Heart right ventricle (tissue), 16 donors: ENCODE measurements around the gene YAE1. TPM values are rescaled to one million over a fixed set of nuclear protein-coding genes. Genes with fewer than 3 reads are reported as not detected.

Experiments
- ATAC-seq, 8 donors: fragments of 200-7000 bp; cut with Tn5 transposase; one replicate each; pipeline ENCODE4 v1.9.1; 2020; ENCODE audit warnings: mild to moderate bottlenecking in 8 of 8, moderate library complexity in 8 of 8, moderate number of reproducible peaks in 1 of 8
- DNase-seq, 2 donors: peaks; one replicate each; pipeline ENCODE4 v3.0.0-alpha.2; 2020
- H3K27ac ChIP-seq, 10 donors: fragments of 200-600 bp; sonication (generic) in 2 of 10; one replicate each; pipeline versions ENCODE4 v1.5.0 to v1.8.0; 2020 to 2022; ENCODE audit warnings: mild to moderate bottlenecking in 3 of 10
- H3K27me3 ChIP-seq, 7 donors: fragments of 200-600 bp; one replicate each; pipeline ENCODE4 v1.8.0; 2021 to 2022; ENCODE audit warnings: mild to moderate bottlenecking in 2 of 7
- H3K36me3 ChIP-seq, 9 donors: fragments of 200-600 bp; sonication (generic) in 1 of 9; one replicate each; pipeline versions ENCODE4 v1.5.0 to v1.8.0; 2020 to 2022; ENCODE audit warnings: mild to moderate bottlenecking in 2 of 9
- H3K4me1 ChIP-seq, 9 donors: fragments of 200-600 bp; sonication (generic) in 1 of 9; one replicate each; pipeline versions ENCODE4 v1.5.0 to v1.8.0; 2020 to 2022; ENCODE audit warnings: mild to moderate bottlenecking in 4 of 9
- H3K4me3 ChIP-seq, 10 donors: fragments of 200-600 bp; sonication (generic) in 2 of 10; one replicate each; pipeline versions ENCODE4 v1.5.0 to v1.8.0; 2020 to 2022; ENCODE audit warnings: mild to moderate bottlenecking in 7 of 10, moderate library complexity in 2 of 10
- H3K9me3 ChIP-seq, 11 donors: fragments of 200-600 bp in 10 of 11; sonication (generic) in 2 of 11; one replicate each; pipeline versions ENCODE4 v1.5.0 to v1.8.0; 2013 to 2022; ENCODE audit warnings: mild to moderate bottlenecking in 2 of 11, control low read depth in 1 of 11, moderate library complexity in 1 of 11
- WGBS, 2 donors: extraction: QIAGEN DNeasy Blood & Tissue Kit; methylation state at CpG; one replicate each; pipeline ENCODE4 v1.1.7; 2013; ENCODE audit warnings: inconsistent platforms in 1 of 2; 5-methylcytosine and 5-hydroxymethylcytosine counted together
- intact Hi-C, 10 donors: fragments of 100-400 bp; cut with DNase I; formaldehyde crosslinking; loops; one replicate each; pipeline versions ENCODE4 v1.11.1 to v1.14.2; 2022
- polyA plus RNA-seq, 2 donors: library from polyadenylated mRNA; stranded (reverse); fragments of 200-250 nt; gene quantifications; one replicate each; pipeline ENCODE4 v1.2.3, GENCODE V29; 2013
- total RNA-seq, 10 donors: library from RNA; stranded (reverse); fragmentation: NEBNext Ultra II Directional in 3 of 10; extraction: Animal tissue kit (Norgen Biotek cat#: 25700) in 3 of 10; gene quantifications; one replicate each; pipeline versions ENCODE4 v1.2.1 to v1.2.4, GENCODE V29; 2021 to 2023
- TF ChIP-seq, protein P1 (sequence below), 9 donors: fragments of 200-600 bp; sonication (generic) in 2 of 9; IDR thresholded peaks; one replicate each; pipeline versions ENCODE4 v1.5.0 to v1.8.0; 2021 to 2022; ENCODE audit warnings: antibody characterized with exemption in 9 of 9, mild to moderate bottlenecking in 5 of 9, moderate library complexity in 1 of 9
- donor health status: Arrhythmogenic right ventricular cardiomyopathy.
- donor health status: ischemic (EF 13 %, LVEDD 7.1; RV severe dilation, severe dysfunction).
- donor health status: healthy with polysubstance abuse.
- donor health status: DM: no; HTN: yes; CAD: no.
- donor health status: DM: no; HTN: no; CAD: no.
- donor health status: ischemic (EF 25% LVEDD 6.9; RV normal size, moderate dysfunction).
- donor health status: ischemic (EF 25% LVEDD 5.7; RV mildly dilated, moderate dysfunction).
- donor health status: healthy.
- donor health status: DM: yes; HTN: yes; CAD: no.
- donor health status: Ischemic cardiomyopathy.
- donor health status: ischemic (EF 35%, LVEDD 5.7; RV mildly dilated, moderate dysfunction).
- donor health status: nonischemic (EF 11% LVEDD 7.7; RV severe dilation, severe dysfunction).
- donor health status: DM: yes; HTN: yes; CAD: no.
- donor health status: PGD.
- donor health status: ischemic (EF 29% LVEDD 5.4; RV normal size, mild dysfunction).
- donor health status: nonischemic (EF 23%, LVEDD 6.1; RV moderate dilation, normal function).

Gene YAE1
- total and polyA plus RNA-seq, 12 donors, result 10.8 to 34.3 (median 16.0) TPM

- Histone ChIP-seq H3K36me3 (no peaks in the 10 kb centered on the region), H3K27me3 (no peaks in the 10 kb centered on the region), H3K27ac (peak overlapping the region in 4 of 10 donors; percentile 8 to 61 (median 30)), H3K9me3 (no peaks in the 10 kb centered on the region), H3K4me3 (no peak overlapping the region), H3K4me1 (peaks cover 0 to 34% (median 12%) of the 10 kb centered on the region in 9 donors)
- intact Hi-C loops, result loop anchor here in 4 of 10 donors (2.0 to 10.0 kb wide), 4 partner anchors 19 to 465 kb away; partner anchors contain the start of gene RALA (in 1 of the 4)
- ATAC-seq (peak; percentile 38 to 90 (median 82)), DNase-seq (peak in 1 of 2 donors; percentile 16)
- WGBS, 2 donors, result 25 to 42% methylated on average over 7 of the region's 7 CpGs
- TF ChIP-seq, protein P1, sequence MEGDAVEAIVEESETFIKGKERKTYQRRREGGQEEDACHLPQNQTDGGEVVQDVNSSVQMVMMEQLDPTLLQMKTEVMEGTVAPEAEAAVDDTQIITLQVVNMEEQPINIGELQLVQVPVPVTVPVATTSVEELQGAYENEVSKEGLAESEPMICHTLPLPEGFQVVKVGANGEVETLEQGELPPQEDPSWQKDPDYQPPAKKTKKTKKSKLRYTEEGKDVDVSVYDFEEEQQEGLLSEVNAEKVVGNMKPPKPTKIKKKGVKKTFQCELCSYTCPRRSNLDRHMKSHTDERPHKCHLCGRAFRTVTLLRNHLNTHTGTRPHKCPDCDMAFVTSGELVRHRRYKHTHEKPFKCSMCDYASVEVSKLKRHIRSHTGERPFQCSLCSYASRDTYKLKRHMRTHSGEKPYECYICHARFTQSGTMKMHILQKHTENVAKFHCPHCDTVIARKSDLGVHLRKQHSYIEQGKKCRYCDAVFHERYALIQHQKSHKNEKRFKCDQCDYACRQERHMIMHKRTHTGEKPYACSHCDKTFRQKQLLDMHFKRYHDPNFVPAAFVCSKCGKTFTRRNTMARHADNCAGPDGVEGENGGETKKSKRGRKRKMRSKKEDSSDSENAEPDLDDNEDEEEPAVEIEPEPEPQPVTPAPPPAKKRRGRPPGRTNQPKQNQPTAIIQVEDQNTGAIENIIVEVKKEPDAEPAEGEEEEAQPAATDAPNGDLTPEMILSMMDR (IDR thresholded peaks at IDR 0.05), result no peak
These were observed 23.3 kb downstream of the YAE1 start for GRCh38 chr7:39589323-39590111.

GRCh38 chr7:39592586-39592985, 26.4 kb downstream of the YAE1 start:
- TF ChIP-seq, protein P1 (IDR thresholded peaks at IDR 0.05), result no peak
- intact Hi-C loops, result loop anchor here in 1 of 10 donors (5.0 kb wide), 1 partner anchor 150 kb away; no protein-coding TSS in a partner anchor
- H3K4me3 ChIP-seq, result no peak overlapping the region
- peak overlapping the region in 1 of 10 donors; percentile 38 for H3K27ac ChIP-seq
- H3K27me3 ChIP-seq, result no peaks in the 10 kb centered on the region
- WGBS, 2 donors, result 48 to 76% methylated on average over 2 of the region's 2 CpGs
- no peaks in the 10 kb centered on the region for H3K9me3 ChIP-seq
- H3K4me1 ChIP-seq, result peaks cover 0 to 34% (median 12%) of the 10 kb centered on the region in 9 donors
- no peaks in the 10 kb centered on the region for H3K36me3 ChIP-seq
- no peak for ATAC-seq
- DNase-seq, result no peak

- intact Hi-C loops, result loop anchor here in 1 of 10 donors (5.0 kb wide), 1 partner anchor 147 kb away; no protein-coding TSS in a partner anchor
- peak in 1 of 8 donors; percentile 55 for ATAC-seq
- H3K9me3 ChIP-seq, result no peaks in the 10 kb centered on the region
These were observed 28.9 kb downstream of the YAE1 start for GRCh38 chr7:39594988-39595620.

DNA sequence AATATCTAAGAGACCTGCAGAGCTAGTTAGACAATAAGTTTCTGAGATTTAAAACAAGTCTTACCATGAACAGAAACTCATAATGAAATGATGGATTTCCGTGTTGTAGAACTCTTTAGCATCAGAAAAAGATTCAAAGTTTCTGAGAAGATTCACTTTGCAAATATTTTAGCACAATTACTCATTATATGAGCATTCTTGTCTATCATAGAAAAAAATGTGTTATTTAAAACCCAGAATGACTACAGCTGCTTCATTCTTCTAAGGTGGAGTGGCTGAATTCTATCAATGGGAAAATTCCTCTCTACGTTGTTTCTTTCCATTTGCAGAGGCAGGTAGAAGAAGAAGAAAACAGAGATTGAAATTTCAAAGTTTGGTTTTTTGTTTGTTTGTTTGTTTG, 36.1 kb downstream of the YAE1 start:
- TF ChIP-seq, protein P1 (IDR thresholded peaks at IDR 0.05), result no peak
- ATAC-seq (no peak), DNase-seq (no peak)
- 44 to 69% methylated on average over 2 of the region's 2 CpGs for WGBS, 2 donors
- Histone ChIP-seq H3K4me1 (peaks cover 0 to 17% (median 0%) of the 10 kb centered on the region in 9 donors), H3K27me3 (no peaks in the 10 kb centered on the region), H3K36me3 (no peaks in the 10 kb centered on the region), H3K9me3 (no peaks in the 10 kb centered on the region), H3K4me3 (no peak overlapping the region), H3K27ac (no peak overlapping the region)
- intact Hi-C loops, result no loop called here

More at GRCh38 chr7:39594988-39595620, 28.9 kb downstream of the YAE1 start:
- peak in 1 of 2 donors; percentile 20 for DNase-seq
- H3K27me3 ChIP-seq, result no peaks in the 10 kb centered on the region
- peaks cover 0 to 15% (median under 1%) of the 10 kb centered on the region in 9 donors for H3K4me1 ChIP-seq
- H3K36me3 ChIP-seq, result no peaks in the 10 kb centered on the region
- 50 to 60% methylated on average over 5 of the region's 5 CpGs for WGBS, 2 donors
- no peak overlapping the region for H3K4me3 ChIP-seq
- TF ChIP-seq, protein P1 (IDR thresholded peaks at IDR 0.05), result no peak
- H3K27ac ChIP-seq, result no peak overlapping the region
